Measurements from ENCODE around the gene PHLDA1. TPM values are rescaled to one million over a fixed set of nuclear protein-coding genes. Genes with fewer than 3 reads are reported as not detected.

Gene PHLDA1
- total and polyA plus RNA-seq, 10 of the 15 experiments (the other 5 are each of a cell fraction or from before 2014, with no cell fraction given): 0.66 to 14.2 (median 1.3) TPM

GRCh38 chr12:76031414-76032042 is at the start of gene PHLDA1 (continued):
- TF ChIP-seq, protein P1, sequence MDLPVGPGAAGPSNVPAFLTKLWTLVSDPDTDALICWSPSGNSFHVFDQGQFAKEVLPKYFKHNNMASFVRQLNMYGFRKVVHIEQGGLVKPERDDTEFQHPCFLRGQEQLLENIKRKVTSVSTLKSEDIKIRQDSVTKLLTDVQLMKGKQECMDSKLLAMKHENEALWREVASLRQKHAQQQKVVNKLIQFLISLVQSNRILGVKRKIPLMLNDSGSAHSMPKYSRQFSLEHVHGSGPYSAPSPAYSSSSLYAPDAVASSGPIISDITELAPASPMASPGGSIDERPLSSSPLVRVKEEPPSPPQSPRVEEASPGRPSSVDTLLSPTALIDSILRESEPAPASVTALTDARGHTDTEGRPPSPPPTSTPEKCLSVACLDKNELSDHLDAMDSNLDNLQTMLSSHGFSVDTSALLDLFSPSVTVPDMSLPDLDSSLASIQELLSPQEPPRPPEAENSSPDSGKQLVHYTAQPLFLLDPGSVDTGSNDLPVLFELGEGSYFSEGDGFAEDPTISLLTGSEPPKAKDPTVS (IDR thresholded peaks at IDR 0.05; ENCODE audit: low read depth, low read length): no peak
- no peak for TF ChIP-seq IRF4 (IDR thresholded peaks at IDR 0.05; ENCODE audit: low read depth, low read length)
- TF ChIP-seq IKZF2 (IDR thresholded peaks at IDR 0.05): peak; percentile 57 to 82; a peak in 3 of 4 replicates
- peak; percentile 77; the same call in 1 of the 2 replicates for TF ChIP-seq NBN (IDR thresholded peaks at IDR 0.05)

DNA sequence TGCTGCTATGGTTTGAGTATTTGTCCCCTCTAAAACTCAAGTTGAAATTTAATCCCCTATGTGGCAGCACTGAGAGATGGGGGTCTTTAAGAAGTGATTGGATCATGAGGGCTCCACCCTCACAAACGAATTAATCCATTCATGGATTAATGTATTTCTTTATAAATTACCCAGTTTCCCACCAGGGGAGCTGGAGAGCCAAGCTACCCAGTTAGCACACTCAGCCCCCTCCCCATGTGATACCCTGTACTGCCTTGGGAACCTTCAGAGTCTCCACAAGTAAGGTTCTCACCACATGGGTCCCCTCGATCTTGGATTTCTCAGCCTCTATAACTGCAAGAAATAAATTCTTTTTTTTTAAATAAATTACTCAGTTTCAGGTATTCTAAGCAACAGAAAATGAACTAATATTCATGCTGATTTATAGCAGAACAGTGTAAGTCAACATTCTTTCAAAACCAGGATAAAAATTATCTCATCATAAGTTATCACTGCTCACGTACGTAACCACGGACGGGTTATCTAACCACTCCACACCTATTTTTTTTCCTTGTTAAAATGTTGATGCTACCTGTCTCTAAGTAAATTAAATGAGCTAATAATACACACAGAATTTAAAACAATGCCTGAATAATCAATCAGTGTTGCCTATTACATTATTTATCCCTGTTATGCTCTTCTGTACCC is 49.3 kb upstream of the PHLDA1 start:
- H3K27ac ChIP-seq (ENCODE audit: control insufficient read depth, insufficient read depth): no peak overlapping the region
- CTCF ChIA-PET: interaction anchor here (0.9 to 2.7 kb wide), 6 partner anchors 8 to 553 kb away, joined by 3 to 9 read pairs (median 4); no protein-coding TSS in a partner anchor
- peak overlapping the region; percentile 52 for H3K4me2 ChIP-seq (ENCODE audit: control insufficient read depth, insufficient read depth)
- 75% methylated on average over 6 of the region's 6 CpGs for WGBS (ENCODE audit: insufficient coverage, insufficient replicate concordance, low lambda C conversion rate, missing lambda C conversion rate)
- H3K4me1 ChIP-seq (ENCODE audit: control insufficient read depth, insufficient read depth, low read length): peaks cover 7% of the 10 kb centered on the region; the same call in 1 of the 2 replicates
- BruUV-seq (replicated peaks): no TSS peak
- in situ Hi-C loops (cut with MboI): loop anchor here (25.0 kb wide), 1 partner anchor 981 kb away; the partner anchor contains the start of gene E2F7
- no peak for FAIRE-seq
- TF ChIP-seq, protein P1 (IDR thresholded peaks at IDR 0.05; ENCODE audit: low read depth, low read length): no peak
- TF ChIP-seq EED (IDR thresholded peaks at IDR 0.05; ENCODE audit: low read depth) (no peak), SIN3A (IDR thresholded peaks at IDR 0.05; ENCODE audit: low read depth, low read length) (no peak), CTCF (IDR thresholded peaks at IDR 0.05 in 2 of 3, conservative IDR thresholded peaks at IDR 0.05 in 1 of 3; ENCODE audit: control insufficient read depth in 2 of 3, extremely low read depth in 1 of 3, insufficient read depth in 1 of 3, low read depth in 3 of 3, low read length in 3 of 3) (peak in 2 of 3 experiments; percentile 24 to 26; a peak in 1 of 6 replicates), SREBF1 (IDR thresholded peaks at IDR 0.05; ENCODE audit: low read length) (no peak), ATF7 (IDR thresholded peaks at IDR 0.05; ENCODE audit: low read depth) (no peak)
- SMC1A ChIA-PET (ENCODE audit: uncharacterized antibody, unreplicated experiment): interaction anchor here (1.0 to 4.4 kb wide), 7 partner anchors 8 to 554 kb away, joined by 3 to 29 read pairs (median 4); no protein-coding TSS in a partner anchor
- DNase-seq (ENCODE audit: low read depth, low spot score): no peak
- peaks cover 84% of the 10 kb centered on the region for H3K79me2 ChIP-seq (ENCODE audit: control insufficient read depth, insufficient read depth, low read length)
- H4K20me1 ChIP-seq (ENCODE audit: control insufficient read depth, insufficient read depth): no peaks in the 10 kb centered on the region
- RAD21 ChIA-PET (ENCODE audit: unreplicated experiment): interaction anchor here (1.2 to 1.8 kb wide), 2 partner anchors 78 to 266 kb away, joined by 3 to 6 read pairs; no protein-coding TSS in a partner anchor
- POLR2A ChIA-PET: no interaction called here
- H3K27me3 ChIP-seq (replicated peaks in 1 of 2; ENCODE audit: control insufficient read depth in 2 of 2, insufficient read depth in 2 of 2, low read length in 1 of 2): no peaks in the 10 kb centered on the region; a peak in 1 of 4 replicates
- intact Hi-C loops (cut with micrococcal nuclease; ENCODE audit: unreplicated experiment): loop anchor here (5.0 to 10.0 kb wide), 6 partner anchors 61 to 684 kb away; partner anchors contain the start of genes OSBPL8 and ZDHHC17
- no peak overlapping the region for H3K9ac ChIP-seq (ENCODE audit: control insufficient read depth, insufficient read depth, low read length)
- 0 out of 4 replicates have a peak, but pooled peaks cover 0 to 2% of the 10 kb centered on the region in 2 experiments for H3K36me3 ChIP-seq (ENCODE audit: control insufficient read depth in 2 of 2, insufficient read depth in 2 of 2, low read length in 1 of 2)
- H3K9me3 ChIP-seq (replicated peaks; ENCODE audit: control insufficient read depth, insufficient read depth, low read length): no peaks in the 10 kb centered on the region
- peak overlapping the region; percentile 74; the same call in 1 of the 2 replicates for H3K4me3 ChIP-seq
- no peak for ATAC-seq
- no peak overlapping the region for H2AFZ ChIP-seq (ENCODE audit: control insufficient read depth, low read depth, low read length)
